ENCODE results near the gene MYO1E.
A peak's percentile ranks its signal among the peaks of the same experiment; 100 is the strongest.

Gene MYO1E

GRCh38 chr15:59303136-59303535 is 69.5 kb downstream of the MYO1E start:
- no peak overlapping the region for H3K4me3 ChIP-seq (ENCODE audit: low read length)
- TF ChIP-seq CTCF (IDR thresholded peaks at IDR 0.05; ENCODE audit: insufficient read depth, low read depth, low read length, missing control alignments) = no peak
- DNase-seq (ENCODE audit: low read depth) = no peak

- DNase-seq (ENCODE audit: low read depth) = no peak
- no peak overlapping the region for H3K4me3 ChIP-seq (ENCODE audit: low read length)
- TF ChIP-seq CTCF (IDR thresholded peaks at IDR 0.05; ENCODE audit: insufficient read depth, low read depth, low read length, missing control alignments) = no peak
Observed at GRCh38 chr15:59301527-59301926, 71.1 kb downstream of the MYO1E start.

GRCh38 chr15:59300618-59301139 is 72.0 kb downstream of the MYO1E start:
- DNase-seq (ENCODE audit: low read depth) = peak; percentile 46
- no peak overlapping the region for H3K4me3 ChIP-seq (ENCODE audit: low read length)
- no peak for TF ChIP-seq CTCF (IDR thresholded peaks at IDR 0.05; ENCODE audit: insufficient read depth, low read depth, low read length, missing control alignments)

- no peak for TF ChIP-seq CTCF (IDR thresholded peaks at IDR 0.05; ENCODE audit: insufficient read depth, low read depth, low read length, missing control alignments)
- no peak overlapping the region for H3K4me3 ChIP-seq (ENCODE audit: low read length)
- peak; percentile 99 for DNase-seq (ENCODE audit: low read depth)
Observed at GRCh38 chr15:59299929-59300617, 72.6 kb downstream of the MYO1E start.

- H3K4me3 ChIP-seq (ENCODE audit: low read length) = no peak overlapping the region
- no peak for DNase-seq (ENCODE audit: low read depth)
- no peak for TF ChIP-seq CTCF (IDR thresholded peaks at IDR 0.05; ENCODE audit: insufficient read depth, low read depth, low read length, missing control alignments)
Observed at GRCh38 chr15:59298854-59299250, 73.8 kb downstream of the MYO1E start.

GRCh38 chr15:59298225-59298853 is 74.3 kb downstream of the MYO1E start:
- H3K4me3 ChIP-seq (ENCODE audit: low read length) = no peak overlapping the region
- DNase-seq (ENCODE audit: low read depth) = peak; percentile 98
- no peak for TF ChIP-seq CTCF (IDR thresholded peaks at IDR 0.05; ENCODE audit: insufficient read depth, low read depth, low read length, missing control alignments)

Measured in epithelial cell of esophagus (primary cell).